ENCODE results near the gene ATF7IP.

Gene ATF7IP

DNA sequence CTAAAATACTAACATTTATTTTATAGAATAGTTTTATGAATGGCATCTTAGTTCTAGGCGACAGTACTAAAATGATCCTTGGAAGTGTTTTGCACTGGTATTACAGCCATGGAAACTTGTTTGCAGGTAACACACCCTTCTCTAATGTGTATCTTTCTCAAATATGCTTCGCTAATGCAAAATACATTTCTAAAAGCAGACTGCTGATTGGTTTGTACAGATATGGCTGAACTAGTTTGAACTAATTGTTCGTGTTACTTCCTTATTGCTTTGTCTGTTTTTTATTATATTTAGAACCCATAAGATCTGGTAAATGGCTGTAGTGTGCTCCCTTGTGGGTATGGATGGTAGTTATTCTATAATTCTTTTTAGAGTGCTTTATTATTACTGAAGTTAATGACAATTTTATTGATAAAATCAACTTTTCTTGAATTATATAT is 53.0 kb downstream of the ATF7IP start:
- DNase-seq: peak in 3 of 6 experiments; percentile 30 to 60 (median 39)

DNA sequence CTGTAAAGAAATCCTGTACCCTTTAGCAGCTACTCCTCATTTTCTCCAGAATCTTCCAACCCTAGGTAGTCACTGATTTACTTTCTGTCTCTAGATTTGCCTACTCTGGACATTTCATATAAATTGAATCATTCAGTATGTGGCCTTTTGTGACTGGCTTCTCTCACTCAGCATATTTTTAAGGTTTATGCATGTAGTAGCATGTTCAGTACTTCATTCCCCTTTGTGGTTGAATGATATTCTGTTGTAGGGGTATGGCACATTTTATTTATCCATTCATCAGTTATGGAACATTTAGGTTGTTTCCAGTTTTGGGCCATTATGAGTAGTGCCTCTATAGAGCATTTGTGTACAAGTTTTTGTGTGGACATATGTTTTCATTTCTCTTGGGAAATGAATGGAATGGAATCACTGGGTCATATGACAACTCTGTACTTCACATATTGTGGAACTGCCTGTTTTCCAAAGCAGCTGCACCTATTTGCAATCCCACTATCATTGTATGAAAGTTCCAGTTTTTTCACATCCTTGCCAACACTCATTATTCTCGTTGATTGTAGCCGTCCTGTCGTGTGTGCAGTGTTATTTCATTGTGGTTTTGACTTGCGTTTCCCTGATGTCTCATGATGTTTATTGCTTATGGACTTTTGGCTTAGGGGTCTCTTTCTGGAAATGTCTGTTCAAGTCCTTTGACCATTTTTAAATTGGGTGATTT is 57.2 kb downstream of the ATF7IP start:
- DNase-seq: no peak

DNA sequence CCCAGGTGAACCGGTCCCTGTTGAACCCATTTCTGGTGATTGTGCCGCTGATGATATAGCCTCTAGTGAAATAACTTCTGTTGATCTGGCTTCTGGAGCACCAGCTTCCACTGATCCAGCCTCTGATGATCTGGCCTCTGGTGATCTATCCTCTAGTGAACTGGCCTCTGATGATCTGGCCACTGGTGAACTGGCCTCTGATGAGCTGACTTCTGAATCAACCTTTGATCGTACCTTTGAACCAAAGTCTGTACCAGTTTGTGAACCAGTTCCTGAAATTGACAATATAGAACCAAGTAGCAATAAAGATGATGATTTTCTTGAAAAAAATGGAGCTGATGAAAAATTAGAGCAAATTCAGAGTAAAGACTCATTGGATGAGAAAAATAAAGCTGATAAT is 59.1 kb downstream of the ATF7IP start:
- no peak for DNase-seq

DNA sequence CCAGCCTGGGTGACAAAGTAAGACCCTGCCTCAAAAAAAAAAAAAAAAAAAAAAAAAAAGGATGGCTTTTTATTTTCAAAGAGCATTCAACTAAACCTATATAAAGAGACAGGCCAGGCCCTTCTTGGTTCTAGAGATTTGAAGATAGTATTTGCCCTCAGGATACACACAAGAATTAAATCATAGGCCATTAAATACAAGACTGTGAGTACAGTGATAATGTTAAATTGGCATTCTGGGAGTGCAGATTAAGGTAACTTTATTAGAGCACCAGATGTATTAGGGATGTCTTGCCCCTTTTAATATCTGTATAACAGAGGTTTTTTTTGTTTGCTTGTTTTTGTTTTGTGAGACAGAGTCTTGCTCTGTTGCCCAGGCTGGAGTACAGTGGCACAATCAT is 61.3 kb downstream of the ATF7IP start:
- no peak for DNase-seq

DNA sequence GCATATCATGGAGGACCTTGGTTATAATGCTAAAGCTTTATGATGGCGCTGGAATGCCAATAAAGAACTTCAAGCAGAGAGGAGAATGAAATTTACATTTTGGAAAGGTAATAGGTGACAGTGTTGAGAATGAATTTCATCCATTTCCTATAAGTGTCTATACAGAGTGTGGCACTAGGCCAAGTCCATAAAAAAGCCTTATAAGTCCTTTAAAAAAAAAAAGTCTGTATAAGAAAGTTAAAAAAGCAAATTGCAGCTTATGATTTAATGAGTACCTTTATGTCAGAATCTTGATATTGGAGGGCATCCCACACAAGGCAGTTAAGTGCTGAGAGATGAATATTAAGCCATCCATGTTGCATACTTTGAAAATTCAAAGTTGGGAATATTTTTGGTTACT is 62.4 kb downstream of the ATF7IP start:
- DNase-seq: no peak

DNA sequence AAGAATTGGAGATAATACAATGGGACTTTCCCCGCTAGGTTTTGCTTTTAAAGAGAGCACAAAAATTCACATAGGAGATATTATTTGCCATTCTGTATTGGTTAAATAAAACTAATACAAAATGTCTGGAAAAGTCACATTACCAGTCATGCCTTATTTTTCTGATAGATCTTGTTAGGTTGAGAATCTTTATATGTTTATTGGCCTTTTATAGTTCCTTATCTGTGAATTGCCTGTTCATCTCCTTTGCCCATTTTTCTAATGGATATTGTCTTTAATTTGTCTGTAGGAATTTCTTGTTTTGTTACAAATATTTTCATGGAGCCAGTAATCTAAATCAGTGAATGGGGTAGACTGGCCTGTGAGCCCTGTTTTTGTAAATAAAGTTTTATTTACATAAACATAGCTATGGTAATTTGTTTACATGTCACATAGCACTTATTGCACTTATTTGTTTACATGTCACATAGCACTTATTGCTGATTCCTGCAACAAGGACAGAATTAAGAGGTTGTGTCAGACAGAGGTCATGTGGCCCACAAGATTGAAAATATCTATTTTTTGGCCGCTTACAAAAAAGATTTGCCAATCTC is 65.0 kb downstream of the ATF7IP start:
- no peak for DNase-seq

DNA sequence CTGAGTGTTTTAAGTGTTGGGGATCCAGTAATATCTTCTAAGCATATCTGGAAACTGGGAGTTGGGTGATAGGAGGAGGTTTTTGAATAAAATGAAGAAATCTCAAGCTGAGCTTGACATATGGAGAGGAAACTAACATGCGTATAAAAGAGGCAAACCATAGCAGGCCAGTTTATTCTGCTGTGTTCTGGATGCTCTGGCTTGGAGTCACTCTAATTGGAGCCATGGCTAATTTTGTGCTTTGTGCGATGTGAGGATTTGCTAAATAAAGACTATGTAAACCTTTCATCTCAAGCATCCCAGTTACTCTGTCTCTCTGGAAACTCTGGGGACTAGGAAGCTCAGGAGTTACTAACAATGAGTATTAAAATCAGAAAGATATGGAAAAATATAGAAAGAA is 66.5 kb downstream of the ATF7IP start:
- no peak for DNase-seq

DNA sequence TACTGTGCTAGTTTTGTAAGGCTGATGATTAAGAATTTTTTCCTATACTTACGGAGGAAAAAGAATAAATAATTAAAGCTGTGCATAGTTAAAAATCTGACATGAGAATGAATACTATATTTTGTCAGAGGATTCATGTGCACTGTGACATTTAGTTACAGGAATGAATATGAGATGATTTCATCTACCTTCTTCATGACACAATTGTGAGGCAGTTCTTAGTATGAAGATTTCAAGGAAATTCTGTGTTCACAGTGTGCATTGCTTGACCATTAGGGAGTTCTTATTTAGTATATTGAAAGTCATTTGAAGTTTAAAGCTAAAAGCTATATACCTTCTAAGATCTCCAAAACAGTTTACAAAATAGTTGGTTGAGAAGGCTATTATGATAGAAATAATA is 70.1 kb downstream of the ATF7IP start:
- no peak for DNase-seq

DNA sequence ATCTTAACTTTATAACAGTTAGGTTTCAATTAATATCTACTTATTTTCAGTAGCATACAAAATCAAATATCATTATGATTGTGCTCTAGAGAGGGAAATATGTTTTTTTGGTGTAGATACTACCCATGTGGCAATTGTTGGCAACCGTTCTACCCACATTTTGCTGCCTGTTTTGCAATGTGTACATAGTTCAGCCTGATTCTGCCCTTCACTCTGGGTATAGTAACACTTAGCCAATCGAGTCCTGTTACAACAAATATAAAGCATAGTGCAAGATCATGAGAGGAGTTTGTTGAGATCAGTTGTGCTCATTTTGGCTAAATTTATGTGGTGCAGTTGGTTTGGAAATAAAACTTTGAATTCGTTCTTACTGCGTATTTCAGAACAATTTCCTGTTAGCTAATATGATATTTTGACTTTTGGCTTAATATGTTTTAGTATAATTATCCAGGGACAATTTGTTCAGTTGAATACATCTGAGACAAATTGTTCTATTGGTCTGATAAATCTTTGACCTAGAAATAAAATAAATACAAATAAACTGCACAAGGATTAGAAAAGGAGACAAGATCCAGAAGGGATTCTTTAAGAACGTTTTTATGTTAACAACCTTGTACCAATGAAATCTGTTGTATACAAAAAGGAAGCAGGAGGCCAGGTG is 76.9 kb downstream of the ATF7IP start:
- no peak for DNase-seq

DNA sequence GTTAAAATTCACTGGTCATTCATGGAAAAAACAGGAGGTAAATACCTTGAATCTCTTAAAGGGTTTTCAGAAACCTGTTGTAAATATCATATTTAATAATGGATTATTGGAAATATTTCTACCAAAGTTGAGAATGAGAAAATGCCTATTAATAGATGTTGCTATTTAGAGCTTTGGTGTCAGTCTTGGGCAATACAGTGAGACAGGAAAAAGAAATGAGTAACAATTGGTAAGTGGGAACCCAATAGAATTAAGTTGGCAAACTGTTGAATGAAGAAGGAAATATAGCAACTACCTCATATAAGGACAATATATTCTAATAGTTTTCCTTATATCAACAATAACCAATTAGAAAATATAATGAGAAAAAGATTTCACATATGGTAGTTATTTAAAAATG is 78.0 kb downstream of the ATF7IP start:
- DNase-seq: no peak

DNA sequence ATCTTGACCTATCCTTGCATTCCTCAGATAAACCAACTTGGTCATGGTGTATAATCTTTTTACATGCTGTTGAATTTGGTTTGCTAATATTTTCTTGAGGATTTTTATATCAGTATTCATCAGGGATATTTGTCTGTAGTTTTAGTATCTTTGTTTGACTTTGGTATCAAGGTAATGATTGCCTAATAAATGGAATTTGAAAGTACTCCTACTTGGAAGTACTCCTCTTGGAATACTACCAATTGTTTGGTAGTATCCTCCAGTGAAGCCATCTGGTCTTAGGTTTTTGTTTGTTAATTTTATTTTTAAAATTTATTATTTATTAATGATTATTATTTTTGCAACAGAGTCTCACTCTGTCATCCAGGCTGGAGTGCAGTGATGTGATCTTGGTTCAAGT is 85.0 kb downstream of the ATF7IP start:
- DNase-seq: no peak

DNA sequence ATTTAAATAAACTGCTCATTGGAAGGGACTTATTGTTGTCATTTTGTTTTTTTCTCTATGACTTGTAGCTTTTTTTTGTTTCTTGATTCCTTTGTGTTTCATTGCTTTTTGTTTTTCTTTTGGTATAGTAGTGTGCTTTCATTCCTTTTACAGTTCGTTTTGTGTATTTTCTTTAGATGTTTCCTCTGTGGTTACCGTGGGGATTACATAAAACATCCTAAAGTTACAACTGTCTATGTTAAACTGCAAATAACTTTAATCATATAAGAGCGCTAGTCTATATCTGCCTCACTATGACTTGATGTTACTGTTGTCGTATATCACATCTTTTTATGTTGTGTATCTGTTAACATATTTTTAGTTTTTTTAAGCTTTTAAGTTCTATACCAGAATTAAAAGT is 86.9 kb downstream of the ATF7IP start:
- DNase-seq: no peak

DNA sequence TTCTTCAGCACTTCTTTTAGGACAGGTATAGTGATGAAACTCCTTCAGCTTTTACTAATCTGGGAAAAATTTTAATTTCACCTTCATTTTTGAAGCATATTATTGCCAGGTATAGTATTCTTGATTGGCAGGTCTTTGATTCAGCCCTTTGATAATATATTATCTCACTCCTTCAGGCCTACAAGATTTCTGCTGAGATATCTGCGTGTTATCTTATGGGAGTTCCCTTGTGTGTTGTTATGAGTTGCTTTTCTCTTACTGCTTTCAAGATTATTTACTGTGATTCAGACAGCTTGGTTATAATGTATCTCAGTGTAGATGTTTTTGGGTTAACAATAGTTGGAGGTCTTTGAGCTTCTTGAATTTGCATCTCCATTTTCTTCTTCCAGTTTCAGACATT is 87.4 kb downstream of the ATF7IP start:
- no peak for DNase-seq

DNA sequence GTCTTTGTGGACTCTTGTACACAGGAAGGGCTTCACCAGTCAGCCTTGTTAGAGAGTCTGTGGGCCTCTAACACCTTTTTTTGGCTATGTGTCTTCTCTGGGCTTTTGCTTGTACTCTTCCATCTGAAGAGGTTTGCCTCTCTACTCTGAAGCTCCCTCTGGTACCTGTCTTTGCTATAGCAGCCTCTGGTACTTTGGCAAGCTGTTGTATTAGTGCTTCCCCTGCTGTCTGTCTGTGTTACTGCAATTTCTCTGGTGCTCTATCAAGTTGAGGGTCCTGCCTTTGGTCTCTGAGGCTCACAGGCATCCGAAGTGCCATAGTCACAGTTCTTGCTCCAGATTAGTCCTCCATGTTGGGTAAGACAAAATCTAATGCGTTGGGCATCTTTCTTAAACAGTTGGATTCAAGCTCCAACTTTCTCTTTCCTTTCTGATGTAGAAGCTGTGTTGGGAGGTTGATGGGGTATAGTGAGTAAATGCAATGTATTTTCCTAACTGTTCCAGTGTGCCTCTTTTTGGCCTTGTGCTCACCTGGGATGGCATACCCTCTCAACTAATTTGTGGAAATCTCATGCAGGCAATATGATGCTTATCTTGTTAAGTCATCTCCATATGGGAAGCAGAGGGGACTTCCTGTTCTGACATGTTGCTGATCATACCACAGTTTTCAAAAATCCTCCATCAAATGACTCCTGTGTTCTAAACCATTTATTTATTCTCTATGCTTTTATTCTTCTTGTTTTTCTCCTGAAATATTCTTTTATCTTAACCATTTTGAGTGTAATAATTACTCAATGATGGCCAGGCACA is 88.8 kb downstream of the ATF7IP start:
- DNase-seq: peak in 3 of 6 experiments; percentile 5 to 10 (median 7)

DNA sequence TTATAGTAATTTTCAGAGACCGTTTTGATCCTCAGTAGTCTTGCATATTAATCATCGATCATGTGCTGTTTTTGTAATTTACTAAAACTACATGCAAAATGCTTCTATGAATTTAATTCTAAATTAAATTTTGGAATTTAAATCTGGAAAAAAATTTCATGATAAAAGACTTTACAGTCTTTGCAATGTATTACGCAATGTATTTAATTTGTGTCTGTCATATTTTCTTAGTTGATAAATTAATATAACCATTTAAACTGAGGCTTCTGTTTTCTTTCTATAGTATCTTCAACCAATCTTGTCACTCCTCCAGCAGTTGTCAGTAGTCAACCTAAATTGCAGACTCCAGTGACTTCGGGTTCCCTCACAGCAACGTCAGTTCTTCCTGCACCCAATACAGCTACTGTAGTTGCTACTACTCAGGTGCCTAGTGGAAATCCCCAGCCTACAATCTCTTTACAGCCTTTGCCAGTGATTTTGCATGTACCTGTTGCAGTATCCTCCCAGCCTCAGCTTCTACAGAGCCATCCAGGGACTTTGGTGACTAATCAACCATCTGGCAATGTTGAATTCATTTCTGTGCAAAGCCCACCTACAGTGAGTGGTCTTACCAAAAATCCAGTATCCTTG is 94.8 kb downstream of the ATF7IP start:
- no peak for DNase-seq

DNA sequence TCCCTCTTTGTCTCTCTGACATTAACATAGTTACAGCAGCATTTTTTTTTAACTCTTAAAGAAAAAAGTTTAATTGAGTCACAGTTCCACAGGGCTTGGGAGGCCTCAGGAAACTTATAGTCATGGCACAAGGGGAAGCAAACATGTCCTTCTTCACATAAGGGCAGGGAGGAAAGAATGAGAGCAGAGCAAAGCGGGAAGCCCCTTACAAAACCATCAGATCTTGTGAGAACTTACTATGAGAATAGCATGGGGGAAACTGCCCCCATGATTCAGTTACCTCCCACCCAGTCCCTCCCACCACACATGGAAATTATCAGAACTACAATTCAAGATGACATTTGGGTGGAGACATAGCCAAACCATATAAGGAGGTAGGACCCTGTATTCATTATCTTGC is 106.0 kb downstream of the ATF7IP start:
- DNase-seq: no peak

DNA sequence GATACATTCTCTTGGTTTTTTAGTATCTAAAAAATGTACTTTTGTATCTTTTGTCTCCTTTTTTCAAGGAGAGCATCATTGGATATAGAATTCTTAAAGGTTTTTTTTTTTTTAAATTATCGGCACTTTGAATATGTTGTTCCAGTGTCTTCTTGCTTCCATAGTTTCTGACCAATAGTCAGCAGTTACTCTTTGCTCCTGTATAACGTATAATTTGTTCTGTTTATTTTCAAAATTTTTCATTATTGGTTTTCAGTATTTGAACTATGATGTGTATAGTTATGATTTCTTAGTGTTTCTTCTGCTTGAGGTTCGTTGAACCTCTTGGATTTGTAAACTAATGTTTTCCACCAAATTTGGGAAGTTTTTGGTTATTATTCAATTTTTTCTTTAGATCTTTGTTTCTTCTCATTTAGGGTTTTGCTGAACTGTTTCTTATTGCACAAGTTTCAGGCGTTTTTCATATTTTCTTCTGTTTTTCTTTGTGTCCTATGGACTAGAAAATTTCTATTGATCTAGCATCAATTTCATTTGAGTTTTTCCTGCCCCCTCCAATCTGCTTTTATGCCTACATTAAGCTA is 108.3 kb downstream of the ATF7IP start:
- peak in 2 of 6 experiments; percentile 16 to 24 for DNase-seq

DNA sequence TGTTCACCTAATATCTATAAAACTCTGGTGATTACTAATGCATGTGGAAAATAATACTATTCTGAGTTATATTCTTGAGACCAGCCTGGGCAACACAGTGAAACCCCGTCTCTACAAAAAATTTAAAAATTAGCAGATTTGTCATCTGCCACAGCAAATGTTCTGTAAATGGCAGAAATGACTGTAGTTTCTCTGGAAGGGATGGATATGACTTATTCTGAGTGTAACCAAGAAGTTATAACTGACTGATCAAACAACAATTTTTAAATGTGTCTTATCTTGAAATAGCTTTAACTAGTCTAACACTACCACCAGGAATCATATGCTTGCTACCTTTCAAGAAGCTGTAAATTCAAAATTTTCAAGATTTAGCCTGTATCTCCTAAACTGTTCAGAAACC is 113.5 kb downstream of the ATF7IP start:
- no peak for DNase-seq

DNA sequence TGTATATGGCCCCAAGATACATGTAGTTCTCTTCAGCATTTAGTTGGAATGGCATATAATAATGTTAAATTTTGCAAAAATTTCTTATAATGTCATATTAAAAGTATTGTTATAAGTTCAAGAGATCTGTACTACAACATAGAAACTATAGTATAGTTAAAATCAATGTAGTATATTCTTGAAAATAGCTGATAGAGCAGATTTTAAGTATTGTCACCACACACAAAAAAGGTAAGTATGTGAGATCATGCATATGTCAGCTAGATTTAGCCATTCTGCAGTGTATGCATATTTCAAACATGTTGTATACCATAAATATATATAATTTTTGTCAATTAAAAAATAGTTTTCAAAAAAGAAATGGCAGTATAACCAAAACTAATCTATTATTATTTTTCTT is 115.7 kb downstream of the ATF7IP start:
- DNase-seq: no peak

DNA sequence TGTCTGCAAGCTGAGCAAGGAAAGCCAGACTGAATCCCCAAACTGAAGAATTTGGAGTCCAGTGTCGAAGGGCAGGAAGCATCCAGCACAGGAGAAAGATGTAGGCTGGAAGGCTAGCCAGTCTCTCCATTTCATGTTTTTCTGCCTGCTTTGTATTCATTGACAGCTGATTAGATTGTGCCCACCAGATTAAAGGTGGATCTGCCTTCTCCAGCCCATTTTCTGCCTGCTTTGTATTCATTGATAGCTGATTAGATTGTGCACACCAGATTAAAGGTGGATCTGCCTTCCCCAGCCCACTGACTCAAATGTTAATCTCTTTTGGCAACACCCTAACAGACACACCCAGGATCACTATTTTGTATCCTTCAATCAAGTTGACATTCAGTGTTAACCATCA is 116.9 kb downstream of the ATF7IP start:
- no peak for DNase-seq

DNA sequence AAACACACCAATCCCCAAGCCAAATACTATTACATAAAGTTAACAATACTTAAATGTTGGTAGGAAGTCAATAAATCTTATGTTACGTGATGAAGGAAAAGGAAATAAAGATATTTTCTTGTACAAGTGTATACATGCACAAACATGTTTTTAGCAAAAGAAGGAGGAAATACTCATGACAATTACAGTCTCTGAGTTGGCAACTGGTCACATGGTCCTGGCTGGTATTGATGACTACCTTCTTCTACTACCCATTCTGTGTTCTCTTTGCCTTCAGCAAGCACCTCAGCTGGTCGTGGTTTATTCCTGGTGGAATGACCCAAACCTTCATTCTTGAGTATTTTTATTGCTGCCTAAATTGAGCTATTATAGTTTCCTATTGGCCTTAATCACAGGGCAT is 117.4 kb downstream of the ATF7IP start:
- no peak for DNase-seq

DNA sequence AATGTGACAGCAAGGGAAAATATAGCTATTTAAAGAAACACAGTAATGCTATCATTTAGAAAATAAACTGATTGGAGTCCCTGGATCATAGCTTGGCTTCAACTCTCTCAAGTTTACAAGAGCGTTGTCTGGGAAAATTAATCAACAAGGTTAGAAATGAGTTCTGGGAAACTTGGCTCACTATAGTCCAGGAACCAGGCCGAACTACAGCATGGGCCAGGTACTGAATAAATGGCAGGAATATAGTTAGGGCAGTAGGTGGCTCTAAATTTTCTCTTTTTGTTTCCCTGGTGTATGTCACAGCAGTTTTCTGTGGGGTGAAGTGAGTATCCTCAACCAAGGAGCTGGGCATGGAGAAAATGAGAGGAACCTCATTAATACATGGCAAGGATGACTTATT is 129.8 kb downstream of the ATF7IP start:
- no peak for DNase-seq
